ENCODE measurements around the gene CELA2A.
"Not testable (repeated sequence)": the region's sequence is repeated elsewhere in the genome, so short reads cannot be mapped to it uniquely, and the experiment has no call there.

Gene CELA2A

GRCh38 chr1:15445390-15446122 lies 11.0 kb upstream of the CELA2A start:
- DNase-seq: peak; percentile 62

- DNase-seq: no peak
Measured at GRCh38 chr1:15446212-15446611, 10.3 kb upstream of the CELA2A start.

GRCh38 chr1:15448877-15449462 lies 7.6 kb upstream of the CELA2A start:
- no peak for DNase-seq

- no peak for DNase-seq
Measured at GRCh38 chr1:15449567-15449966, 7.0 kb upstream of the CELA2A start.

GRCh38 chr1:15451014-15451722 lies 5.4 kb upstream of the CELA2A start:
- no peak for DNase-seq

GRCh38 chr1:15452216-15452615 lies 4.3 kb upstream of the CELA2A start:
- no peak for DNase-seq

- DNase-seq: no peak
Measured at GRCh38 chr1:15452866-15453571, 3.5 kb upstream of the CELA2A start.

GRCh38 chr1:15453734-15454133 lies 2.8 kb upstream of the CELA2A start:
- no peak for DNase-seq

GRCh38 chr1:15454256-15454655 lies 2.3 kb upstream of the CELA2A start:
- DNase-seq: no peak

- no peak for DNase-seq
Measured at GRCh38 chr1:15455522-15455921, 1.0 kb upstream of the CELA2A start.

GRCh38 chr1:15457585-15457984 lies 1.1 kb downstream of the CELA2A start:
- no peak for DNase-seq

- DNase-seq: not testable (repeated sequence)
Measured at GRCh38 chr1:15458388-15458787, 1.9 kb downstream of the CELA2A start.

GRCh38 chr1:15459771-15460707 lies 3.5 kb downstream of the CELA2A start:
- DNase-seq: no peak

- DNase-seq: no peak
Measured at GRCh38 chr1:15460708-15461095, 4.2 kb downstream of the CELA2A start.

- not testable (repeated sequence) for DNase-seq
Measured at GRCh38 chr1:15463064-15463800, 6.7 kb downstream of the CELA2A start.

- not testable (repeated sequence) for DNase-seq
Measured at GRCh38 chr1:15463926-15464322, 7.4 kb downstream of the CELA2A start.

- no peak for DNase-seq
Measured at GRCh38 chr1:15465674-15466073, 9.1 kb downstream of the CELA2A start.

- DNase-seq: not testable (repeated sequence)
Measured at GRCh38 chr1:15466955-15467625, 10.6 kb downstream of the CELA2A start.

- no peak for DNase-seq
Measured at GRCh38 chr1:15468145-15468544, 11.6 kb downstream of the CELA2A start.

- no peak for DNase-seq
Measured at GRCh38 chr1:15469361-15469760, 12.8 kb downstream of the CELA2A start.

Data from GDM1 (cell line).